Left ventricle myocardium inferior (tissue), 1 donor: ENCODE data around the gene DDX51. TPM values are rescaled to one million over a fixed set of nuclear protein-coding genes. Genes with fewer than 3 reads are reported as not detected.

ENCODE experiments used
- DNase-seq: peaks from one replicate; pipeline ENCODE4 v3.0.0-alpha.2; 2020
- H3K27ac ChIP-seq: fragments of 200-600 bp; replicated peaks from 2 replicates; pipeline ENCODE4 v1.8.0; 2021
- H3K27me3 ChIP-seq: fragments of 200-600 bp; 2 replicates; pipeline ENCODE4 v1.8.0; 2021; ENCODE audit warnings: low read depth
- H3K36me3 ChIP-seq: fragments of 200-600 bp; 2 replicates; pipeline ENCODE4 v1.8.0; 2021
- H3K4me1 ChIP-seq: fragments of 200-600 bp; 2 replicates; pipeline ENCODE4 v1.8.0; 2021
- H3K4me3 ChIP-seq: fragments of 200-600 bp; 2 replicates; pipeline ENCODE4 v1.8.0; 2021; ENCODE audit warnings: mild to moderate bottlenecking, moderate library complexity
- H3K9me3 ChIP-seq: fragments of 200-600 bp; replicated peaks from 2 replicates; pipeline ENCODE4 v1.8.0; 2021
- intact Hi-C: fragments of 100-400 bp; cut with micrococcal nuclease; formaldehyde crosslinking; loops from one replicate; pipeline ENCODE4 v1.11.0; 2022
- total RNA-seq: library from RNA; stranded (reverse); fragmentation: NEBNext Ultra II Directional; extraction: Animal tissue kit (Norgen Biotek cat#: 25700); gene quantifications from one replicate; pipeline ENCODE4 v1.2.1, GENCODE V29; 2021
- TF ChIP-seq, protein P1 (sequence below): fragments of 200-600 bp; IDR thresholded peaks from 2 replicates; pipeline ENCODE4 v1.8.0; 2021; ENCODE audit warnings: antibody characterized with exemption, mild to moderate bottlenecking, borderline replicate concordance
- donor health status: DM: no; HTN: yes; CAD: no; lungs with severe emphysema.

The DDX51 gene
- total RNA-seq, 1 donor from 2014 or later = 9.0 TPM

DNA sequence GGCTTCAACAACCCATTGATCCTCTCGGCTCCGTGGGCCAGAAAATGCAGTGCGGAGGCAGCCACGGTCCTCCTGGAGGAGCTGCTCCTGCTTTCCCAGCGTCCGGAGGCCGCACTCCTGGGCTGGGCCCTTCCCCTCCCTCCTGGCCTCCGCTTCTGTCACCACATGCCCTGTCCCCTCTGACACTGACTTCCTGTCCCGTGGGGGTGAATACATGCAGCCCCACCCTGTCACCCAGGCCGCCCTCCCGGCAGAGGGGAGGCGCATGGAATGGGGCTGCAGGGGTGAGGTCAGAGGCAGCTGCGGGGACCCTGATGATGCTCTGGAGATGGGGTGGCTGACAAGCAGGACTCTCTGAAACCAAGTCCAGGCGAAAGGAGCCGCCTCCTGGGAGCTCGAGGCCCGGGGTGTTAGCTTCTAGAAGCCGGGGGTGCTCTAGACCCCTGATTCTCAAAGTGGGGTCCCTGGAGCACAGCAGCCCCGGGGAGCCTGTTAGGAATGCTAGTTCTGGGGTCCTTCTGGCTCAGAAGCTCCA lies 32.3 kb upstream of the DDX51 start:
- DNase-seq = no peak
- Histone ChIP-seq H3K27me3 (peaks cover 93% of the 10 kb centered on the region), H3K27ac (no peak overlapping the region), H3K4me1 (no peaks in the 10 kb centered on the region), H3K4me3 (no peak overlapping the region), H3K9me3 (no peaks in the 10 kb centered on the region), H3K36me3 (no peaks in the 10 kb centered on the region)
- TF ChIP-seq, protein P1, sequence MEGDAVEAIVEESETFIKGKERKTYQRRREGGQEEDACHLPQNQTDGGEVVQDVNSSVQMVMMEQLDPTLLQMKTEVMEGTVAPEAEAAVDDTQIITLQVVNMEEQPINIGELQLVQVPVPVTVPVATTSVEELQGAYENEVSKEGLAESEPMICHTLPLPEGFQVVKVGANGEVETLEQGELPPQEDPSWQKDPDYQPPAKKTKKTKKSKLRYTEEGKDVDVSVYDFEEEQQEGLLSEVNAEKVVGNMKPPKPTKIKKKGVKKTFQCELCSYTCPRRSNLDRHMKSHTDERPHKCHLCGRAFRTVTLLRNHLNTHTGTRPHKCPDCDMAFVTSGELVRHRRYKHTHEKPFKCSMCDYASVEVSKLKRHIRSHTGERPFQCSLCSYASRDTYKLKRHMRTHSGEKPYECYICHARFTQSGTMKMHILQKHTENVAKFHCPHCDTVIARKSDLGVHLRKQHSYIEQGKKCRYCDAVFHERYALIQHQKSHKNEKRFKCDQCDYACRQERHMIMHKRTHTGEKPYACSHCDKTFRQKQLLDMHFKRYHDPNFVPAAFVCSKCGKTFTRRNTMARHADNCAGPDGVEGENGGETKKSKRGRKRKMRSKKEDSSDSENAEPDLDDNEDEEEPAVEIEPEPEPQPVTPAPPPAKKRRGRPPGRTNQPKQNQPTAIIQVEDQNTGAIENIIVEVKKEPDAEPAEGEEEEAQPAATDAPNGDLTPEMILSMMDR = no peak
- intact Hi-C loops = no loop called here

DNA sequence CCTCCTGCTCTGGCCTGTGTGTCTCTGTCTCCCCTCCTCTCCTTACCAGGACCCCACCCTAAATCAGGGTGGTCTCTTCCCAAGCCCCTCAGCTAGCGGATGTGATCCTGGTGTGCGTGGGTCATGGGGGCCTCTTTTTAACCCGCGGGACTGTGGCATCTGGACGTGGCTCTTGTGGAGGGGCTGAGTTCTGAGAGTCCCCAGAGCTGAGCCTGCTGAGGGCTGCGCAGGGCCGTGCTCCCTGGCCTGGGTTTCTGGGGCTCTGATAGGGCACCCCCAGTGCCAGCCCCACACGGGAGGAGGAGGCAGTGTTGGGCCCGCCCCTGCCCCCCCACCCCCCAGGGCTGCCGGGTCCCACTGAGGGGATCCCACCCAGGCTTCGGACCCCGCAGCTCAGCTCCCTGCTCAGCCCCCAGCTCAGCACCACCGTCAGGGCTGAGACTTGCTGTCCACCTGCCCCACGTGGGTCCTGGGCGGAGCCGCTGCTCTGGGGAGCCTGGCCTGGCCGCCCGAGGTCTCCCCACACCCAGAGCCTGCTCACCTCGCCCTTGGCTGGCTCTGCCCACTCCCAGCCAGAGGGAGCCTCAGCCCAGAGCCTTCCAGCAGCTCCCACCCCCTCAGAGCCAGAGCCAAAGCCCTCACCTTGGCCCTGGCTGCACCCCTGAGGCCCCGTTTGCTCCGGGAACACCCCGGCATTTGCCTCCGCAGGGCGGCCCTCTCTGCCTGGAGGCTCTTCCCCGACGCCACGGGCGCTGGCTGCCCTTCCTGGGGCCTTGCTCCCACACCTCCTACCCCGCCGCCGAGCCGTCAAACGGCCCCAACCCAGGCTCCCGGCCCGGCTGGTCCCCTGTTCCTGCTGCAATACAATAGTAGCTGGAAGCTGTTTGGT lies 31.6 kb upstream of the DDX51 start:
- TF ChIP-seq, protein P1 = no peak
- Histone ChIP-seq H3K27me3 (peaks cover 96% of the 10 kb centered on the region), H3K9me3 (no peaks in the 10 kb centered on the region), H3K27ac (no peak overlapping the region), H3K4me1 (no peaks in the 10 kb centered on the region), H3K36me3 (no peaks in the 10 kb centered on the region), H3K4me3 (no peak overlapping the region)
- DNase-seq = no peak
- intact Hi-C loops = no loop called here

DNA sequence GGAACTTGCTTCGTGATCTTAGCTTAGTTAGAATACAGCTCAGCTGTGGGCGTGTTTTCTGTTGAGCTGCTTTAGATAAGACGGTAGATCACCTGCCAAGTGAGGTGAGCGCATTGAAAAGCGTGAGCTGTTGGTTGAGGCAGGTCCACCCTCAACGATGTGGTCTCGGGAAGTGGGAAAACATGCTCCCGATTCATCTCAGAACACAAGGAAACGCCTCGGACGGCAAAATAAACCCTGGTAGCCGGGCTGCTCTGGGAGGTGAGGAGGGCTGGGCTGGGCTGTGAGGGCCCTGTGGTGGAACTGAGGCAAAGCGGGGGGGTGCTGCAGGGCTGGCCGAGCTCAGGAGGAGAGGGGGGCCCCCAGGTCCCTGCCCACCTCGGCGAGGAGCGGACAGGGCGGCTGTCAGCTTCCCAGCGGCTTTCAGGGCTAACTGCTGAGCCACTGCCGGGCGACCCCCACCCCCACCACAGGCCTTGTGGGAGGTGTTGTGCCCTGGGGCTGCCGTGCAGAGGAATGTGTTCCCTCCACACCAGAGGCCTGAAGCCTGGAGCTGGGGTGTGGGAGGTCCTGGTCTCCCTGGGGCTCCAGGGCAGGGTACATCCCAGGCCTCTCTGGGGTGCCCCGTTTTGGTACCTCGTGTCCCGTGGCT lies 30.8 kb upstream of the DDX51 start:
- TF ChIP-seq, protein P1 = no peak
- H3K27me3 ChIP-seq = peaks cover 97% of the 10 kb centered on the region
- no peak overlapping the region for H3K4me3 ChIP-seq
- no peak overlapping the region for H3K27ac ChIP-seq
- intact Hi-C loops = no loop called here
- DNase-seq = no peak
- H3K36me3 ChIP-seq = no peaks in the 10 kb centered on the region
- no peaks in the 10 kb centered on the region for H3K4me1 ChIP-seq
- no peaks in the 10 kb centered on the region for H3K9me3 ChIP-seq

DNA sequence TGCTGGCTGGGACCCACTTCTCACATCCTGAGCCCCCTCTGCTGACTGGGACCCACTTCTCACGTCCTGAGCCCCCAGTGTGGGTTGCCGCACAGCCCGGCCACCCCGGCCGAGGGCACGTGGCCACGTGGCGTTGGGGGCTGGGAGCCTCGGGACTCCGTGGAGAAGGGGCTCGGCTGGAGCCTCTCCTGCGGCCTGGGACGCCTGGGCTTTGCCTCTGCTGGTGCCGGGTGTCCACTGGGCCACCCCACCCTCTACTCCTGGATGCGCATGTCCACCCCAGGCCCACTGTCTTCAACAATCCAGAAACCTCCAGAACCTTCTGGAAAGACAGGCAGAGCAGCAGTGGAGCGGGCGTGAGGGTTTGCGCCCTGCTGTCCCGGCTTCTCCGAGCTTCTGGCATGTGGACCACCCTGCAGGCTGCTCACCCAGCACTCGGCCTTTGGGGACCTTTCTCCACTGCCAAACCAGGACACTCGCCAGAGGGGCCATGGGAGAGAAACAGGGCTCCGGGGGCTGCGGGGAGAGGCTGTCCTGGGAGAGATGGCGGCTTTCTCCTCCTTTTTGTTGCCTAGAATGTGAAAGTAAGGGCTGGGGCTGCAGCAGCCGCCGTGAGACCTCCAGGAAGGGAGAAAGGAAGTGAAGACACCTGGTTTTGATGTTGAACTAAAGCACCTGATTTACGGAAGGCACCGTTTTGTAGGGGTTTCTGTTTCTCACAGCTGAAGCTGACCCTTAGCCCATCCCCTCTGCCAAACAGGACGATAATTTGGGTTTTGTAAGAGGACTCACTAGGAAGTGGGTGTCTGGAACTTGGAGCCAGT lies 30.1 kb upstream of the DDX51 start:
- peaks cover 97% of the 10 kb centered on the region for H3K27me3 ChIP-seq
- intact Hi-C loops = no loop called here
- TF ChIP-seq, protein P1 = no peak
- no peaks in the 10 kb centered on the region for H3K9me3 ChIP-seq
- no peaks in the 10 kb centered on the region for H3K4me1 ChIP-seq
- no peak overlapping the region for H3K27ac ChIP-seq
- H3K36me3 ChIP-seq = no peaks in the 10 kb centered on the region
- peak; percentile 9 for DNase-seq
- H3K4me3 ChIP-seq = no peak overlapping the region
